NCI-H1417 (cell line): Measurements from ENCODE around the gene F11.
A peak's percentile ranks its signal among the peaks of the same experiment; 100 is the strongest.
"Not testable (repeated sequence)": the region's sequence is repeated elsewhere in the genome, so short reads cannot be mapped to it uniquely, and the experiment has no call there.

Source experiments
- DNase-seq, 3 experiments: peaks; one replicate each; lab custom pipeline; 2025; lab: John Stamatoyannopoulos, UW

F11 gene

DNA sequence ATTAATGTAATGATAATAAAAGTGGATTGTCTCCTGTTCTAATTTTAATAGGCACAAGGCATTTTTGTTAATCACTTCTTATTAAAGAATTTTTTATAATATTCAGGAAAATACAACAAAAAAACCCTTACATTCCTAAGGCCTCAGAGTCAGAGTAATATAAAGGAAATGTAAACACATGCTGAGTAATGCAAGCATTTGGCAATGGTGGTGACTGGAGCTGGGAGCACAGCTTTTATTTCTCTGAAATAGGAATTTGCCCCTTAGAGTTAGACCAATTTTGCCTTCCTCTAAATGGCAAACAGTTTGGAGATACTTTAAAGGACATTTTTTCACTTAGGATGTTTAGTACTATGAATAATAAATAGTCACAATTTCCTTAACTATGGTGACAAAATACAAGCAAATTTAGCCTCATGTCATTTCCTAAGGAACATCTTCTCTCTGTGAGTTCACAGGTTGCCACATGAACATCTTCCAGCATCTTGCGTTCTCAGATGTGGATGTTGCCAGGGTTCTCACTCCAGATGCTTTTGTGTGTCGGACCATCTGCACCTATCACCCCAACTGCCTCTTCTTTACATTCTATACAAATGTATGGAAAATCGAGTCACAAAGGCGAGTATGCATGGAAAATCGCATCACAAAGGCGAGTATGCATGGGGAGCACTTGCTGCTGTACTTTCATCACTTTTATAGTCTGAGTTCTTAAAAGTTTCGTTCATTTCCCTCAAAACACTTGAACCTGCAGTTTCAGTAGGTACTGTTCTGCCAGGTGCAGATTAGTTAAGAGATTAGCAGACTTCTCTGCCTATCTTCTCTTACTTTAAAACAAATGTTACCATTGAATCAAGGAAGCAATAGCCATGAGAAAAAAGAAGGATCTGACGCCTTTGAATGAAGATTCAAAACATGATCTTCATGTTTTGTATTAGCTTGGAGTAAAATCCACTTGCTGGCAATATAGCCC, 15.9 kb upstream of the F11 start:
- no peak for DNase-seq

DNA sequence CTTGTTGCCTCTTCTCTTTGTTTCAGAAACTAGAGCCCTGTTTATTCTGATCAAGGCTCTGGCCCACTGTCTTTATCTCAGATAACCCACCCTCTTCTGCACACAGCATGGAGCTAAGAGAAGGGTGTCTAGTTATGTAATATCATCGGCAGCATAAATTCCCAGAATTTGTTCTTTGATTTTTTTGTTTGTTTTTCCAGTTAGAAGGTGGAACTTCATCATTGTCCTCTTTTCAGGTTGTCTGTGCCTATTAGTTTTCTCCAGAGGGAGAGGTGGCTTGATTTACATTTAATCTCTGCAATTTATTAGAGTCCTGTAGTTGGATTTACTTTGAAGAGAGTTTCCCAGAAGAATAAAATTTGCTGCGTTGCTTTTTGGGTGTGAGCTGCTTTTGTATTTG, 15.2 kb upstream of the F11 start:
- DNase-seq, result no peak

- no peak for DNase-seq
These were observed 10.9 kb upstream of the F11 start for GRCh38 chr4:186255122-186255521.

DNA sequence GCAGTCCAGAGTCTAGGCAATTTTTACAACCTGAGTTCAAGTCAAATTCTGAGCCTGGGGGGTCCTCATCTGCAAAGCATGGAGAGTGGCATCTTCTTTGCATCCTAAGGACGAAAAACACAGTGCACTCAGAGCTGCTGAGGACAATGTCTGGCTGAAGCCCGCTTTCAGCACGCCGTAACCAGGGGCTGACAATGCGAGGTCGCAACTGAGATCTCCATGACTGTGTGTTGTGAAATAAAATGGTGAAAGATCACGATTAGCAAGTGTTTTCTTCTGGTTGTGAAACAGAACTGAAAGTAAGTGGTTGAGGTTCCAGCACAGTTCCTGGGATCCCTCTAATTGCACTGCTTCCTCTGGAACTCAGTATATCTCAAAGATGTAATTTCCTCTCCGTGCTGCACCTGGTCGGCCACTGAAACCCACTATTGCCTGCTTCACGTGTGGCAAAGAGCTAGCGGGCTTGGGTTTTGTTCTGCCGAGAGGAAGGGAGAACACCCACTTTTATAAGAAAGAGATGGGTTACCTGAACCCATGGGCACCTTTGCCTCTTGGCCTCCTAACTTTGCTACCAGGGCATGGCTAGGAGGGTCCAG, 7.7 kb upstream of the F11 start:
- DNase-seq, result no peak

DNA sequence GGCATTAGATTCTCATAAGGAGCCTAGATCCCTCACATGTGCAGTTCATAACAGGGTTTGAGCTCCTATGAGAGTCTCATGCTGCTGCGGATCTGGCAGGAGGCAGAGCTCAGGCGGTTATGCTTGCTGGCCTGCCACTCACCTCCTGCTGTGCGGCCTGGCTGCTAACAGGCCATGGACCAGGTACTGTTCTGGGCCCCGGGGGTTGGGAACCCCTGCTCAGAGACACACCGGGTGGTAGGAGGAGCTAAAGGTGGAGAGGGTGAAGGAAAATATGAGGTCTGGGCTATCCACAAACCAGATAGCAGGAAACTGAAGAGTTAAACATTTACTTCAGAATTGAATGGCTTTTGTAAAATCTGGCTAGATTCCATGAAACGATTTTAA, 5.9 kb upstream of the F11 start:
- DNase-seq, result no peak

GRCh38 chr4:186260504-186261448, 5.2 kb upstream of the F11 start:
- peak in 1 of 3 experiments; percentile 9 for DNase-seq

DNA sequence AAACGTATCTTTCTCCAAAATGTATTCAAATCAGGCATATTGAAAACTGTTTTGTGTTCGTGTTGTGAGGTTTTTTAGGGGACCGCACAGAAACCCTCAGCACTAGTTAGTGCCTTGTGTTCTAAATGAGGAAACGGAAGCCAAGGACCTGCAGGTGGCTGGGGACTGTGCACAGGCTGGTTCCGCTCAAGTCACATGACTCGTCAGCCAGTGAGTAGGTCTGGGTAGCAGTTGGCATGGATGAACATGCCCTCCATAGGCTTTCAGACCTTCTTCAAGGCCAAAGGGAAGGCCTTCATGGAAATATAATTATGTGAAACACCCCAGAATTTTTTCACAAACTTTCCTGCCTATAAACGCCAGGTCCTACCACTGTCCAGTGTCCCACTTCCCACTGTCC, 1.3 kb upstream of the F11 start:
- DNase-seq, result no peak

DNA sequence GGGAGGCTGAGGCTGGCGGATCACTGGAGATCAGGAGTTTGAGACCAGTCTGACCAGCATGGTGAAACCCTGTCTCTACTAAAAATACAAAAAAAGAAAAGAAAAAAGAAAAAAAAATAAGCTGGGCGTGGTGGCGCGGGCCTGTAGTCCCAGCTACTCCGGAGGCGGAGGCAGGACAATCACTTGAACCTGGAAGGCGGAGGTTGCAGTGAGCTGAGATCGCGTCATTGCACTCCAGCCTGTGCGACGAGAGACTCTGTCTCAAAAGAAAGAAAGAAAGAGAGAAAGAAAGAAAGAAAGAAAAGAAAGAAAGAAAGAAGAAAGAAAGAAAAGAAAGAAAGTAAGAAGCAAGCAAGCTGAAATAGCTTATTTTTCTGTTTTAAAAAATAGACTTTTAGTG, 739 bp upstream of the F11 start:
- DNase-seq, result not testable (repeated sequence)

- no peak for DNase-seq
These were observed 904 bp downstream of the F11 start for GRCh38 chr4:186266729-186267456.

DNA sequence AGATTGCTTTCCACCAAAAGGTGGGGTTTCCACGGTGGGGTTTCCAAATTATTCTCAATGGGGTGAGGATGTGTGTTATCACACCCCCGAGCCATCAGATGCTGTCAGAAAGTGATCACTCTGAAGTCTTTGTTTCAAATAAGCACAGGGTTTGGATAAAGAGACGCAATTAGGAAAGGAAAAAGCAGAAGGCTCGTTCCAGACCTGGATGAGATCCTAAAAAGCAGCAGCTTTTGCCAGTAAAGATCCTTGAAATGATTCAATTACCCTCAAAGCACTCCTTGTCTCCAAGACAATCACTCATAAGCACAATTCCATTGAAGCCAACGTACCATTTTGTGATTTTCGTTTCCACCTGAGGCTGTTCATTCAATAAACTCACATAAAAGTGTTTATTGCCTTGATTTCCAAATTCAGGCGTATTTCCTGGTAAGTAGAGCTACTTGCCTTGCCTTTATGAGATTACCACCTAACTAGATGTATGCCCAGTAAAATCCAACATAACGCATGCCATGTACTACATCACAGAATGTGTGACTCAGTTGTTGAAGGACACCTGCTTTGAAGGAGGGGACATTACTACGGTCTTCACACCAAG, 5.2 kb downstream of the F11 start:
- no peak for DNase-seq

DNA sequence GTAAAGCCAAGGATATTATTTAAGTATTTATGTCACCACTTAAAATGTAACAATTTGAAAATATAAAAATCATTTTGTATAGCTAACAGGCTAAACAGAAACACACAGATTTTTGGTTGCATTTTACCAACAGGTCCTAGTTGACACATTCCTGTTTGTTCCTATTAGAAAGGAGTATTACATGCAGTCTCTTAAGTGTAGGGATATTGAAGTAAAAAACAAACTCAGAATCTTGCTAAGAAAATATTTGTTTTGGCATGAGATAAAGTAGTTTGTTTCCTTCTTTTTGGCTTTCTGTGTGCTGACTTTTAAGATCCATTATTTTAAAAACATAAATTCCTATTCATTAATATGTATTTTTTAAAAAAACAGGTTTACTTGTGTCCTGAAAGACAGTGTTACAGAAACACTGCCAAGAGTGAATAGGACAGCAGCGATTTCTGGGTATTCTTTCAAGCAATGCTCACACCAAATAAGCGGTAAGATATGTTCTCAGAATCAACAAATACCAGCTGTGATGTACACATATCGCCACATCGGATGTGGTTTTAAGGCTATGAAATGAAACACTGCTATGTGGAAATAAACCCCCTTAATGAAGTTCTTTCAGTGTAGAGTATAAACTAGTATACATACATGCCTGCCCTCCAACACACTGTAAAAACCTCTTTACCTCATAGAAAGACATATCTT, 6.9 kb downstream of the F11 start:
- no peak for DNase-seq

DNA sequence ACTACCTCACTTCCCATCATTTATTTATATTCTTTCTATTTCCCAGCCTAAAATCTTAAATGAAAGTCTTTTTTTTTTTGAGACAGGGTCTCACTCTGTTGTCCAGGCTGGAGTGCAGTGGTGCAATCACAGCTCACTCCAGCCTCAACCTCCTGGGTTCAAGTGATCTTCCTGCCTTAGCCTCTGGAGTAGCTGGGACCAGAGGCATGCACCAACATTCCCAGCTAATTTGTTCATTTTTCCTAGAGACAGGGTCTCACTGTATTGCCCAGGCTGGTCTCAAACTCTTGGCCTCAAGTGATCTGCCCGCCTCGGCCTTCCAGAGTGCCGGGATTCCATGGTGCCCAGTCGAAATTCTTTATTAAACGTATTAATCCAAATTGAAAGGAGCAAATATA, 7.4 kb downstream of the F11 start:
- not testable (repeated sequence) for DNase-seq

DNA sequence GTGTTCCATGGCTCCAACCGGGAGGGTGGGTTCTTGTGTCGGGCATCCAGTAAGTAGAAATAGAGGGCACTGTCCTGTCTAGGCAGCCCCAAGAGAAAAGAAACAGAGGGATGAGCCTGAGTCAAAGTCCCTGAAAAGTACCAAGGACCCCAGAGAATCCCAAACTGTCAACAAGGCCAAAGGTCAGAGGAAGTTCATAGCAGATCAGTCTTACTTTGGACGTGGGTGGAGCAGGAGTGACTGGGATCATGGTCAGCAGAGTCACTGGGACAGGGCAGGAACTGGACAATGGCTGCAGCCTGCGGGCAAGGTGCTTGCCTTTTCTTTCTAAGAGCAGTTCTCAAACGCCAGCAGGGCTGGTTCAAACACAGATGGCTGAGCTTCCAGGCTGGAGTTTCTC, 17.3 kb downstream of the F11 start:
- DNase-seq, result no peak

DNA sequence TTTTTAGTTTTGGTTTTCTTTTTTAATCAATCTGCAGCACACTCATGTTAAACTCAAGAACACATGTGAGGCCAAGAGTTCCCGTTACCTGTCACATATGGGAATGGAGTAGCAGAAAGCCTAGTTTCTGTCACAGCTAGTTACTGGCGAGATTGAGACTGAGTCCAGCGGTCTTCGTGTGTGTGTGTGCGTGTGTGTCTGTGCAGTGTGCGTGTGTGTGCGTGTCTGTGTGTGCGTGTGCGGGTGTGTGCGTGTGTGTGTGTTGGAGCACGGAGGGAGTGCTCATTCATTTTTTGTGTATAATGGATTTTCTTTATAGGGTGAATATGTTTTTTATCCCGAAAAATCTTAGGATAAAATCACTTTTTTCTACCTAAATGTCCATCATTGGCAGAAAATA, 19.2 kb downstream of the F11 start:
- no peak for DNase-seq

GRCh38 chr4:186286581-186286980, 20.6 kb downstream of the F11 start:
- DNase-seq, result no peak

DNA sequence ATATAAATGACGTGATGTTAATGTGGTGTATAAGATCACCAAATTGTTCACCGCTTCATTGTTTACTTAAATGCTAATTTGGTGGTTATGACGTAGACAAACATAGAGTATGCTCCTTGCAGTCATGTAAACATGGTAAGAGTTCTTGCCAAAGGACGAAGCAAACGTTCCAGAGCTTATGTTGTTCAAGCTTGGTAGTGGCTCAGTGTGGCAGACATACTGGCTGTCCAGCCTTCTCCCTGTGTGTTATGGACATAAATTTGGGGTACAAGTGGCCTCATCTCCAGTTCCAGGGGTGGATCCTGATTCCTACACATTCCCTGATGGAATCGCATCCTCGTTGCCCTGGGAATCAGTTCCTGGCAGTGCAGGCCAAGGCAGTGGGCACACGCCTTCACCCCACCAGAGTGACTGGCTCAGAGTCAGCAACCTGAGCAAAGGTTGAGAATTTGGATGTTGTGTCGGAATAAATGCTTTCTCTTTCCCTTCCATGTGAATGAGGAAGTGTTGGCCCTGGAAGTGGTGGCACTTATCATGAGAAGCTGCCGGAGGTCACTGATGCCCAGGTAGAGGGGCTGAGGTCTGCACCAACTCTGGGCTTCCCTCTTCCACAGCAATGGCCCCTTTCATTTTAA, 25.4 kb downstream of the F11 start:
- no peak for DNase-seq

DNA sequence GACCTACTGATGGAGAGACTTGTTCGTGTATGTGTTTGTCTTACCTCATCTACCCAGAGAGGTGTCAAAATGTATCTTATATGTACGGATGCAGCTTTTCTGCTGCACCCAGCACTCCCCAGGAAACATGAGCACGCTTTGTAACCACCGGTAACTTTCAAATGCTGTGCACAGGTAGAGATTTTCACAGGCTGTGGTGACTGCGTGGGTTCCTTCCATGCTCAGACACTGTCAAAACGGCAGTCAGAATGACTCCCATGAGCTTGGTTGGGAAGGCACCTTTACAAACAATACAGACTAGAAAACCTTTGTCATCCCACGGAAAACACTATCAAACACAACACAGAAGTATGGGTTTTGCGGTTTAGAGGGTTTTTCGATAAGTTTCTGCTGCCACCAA, 28.2 kb downstream of the F11 start:
- DNase-seq, result no peak

GRCh38 chr4:186296481-186296880, 30.5 kb downstream of the F11 start:
- no peak for DNase-seq

DNA sequence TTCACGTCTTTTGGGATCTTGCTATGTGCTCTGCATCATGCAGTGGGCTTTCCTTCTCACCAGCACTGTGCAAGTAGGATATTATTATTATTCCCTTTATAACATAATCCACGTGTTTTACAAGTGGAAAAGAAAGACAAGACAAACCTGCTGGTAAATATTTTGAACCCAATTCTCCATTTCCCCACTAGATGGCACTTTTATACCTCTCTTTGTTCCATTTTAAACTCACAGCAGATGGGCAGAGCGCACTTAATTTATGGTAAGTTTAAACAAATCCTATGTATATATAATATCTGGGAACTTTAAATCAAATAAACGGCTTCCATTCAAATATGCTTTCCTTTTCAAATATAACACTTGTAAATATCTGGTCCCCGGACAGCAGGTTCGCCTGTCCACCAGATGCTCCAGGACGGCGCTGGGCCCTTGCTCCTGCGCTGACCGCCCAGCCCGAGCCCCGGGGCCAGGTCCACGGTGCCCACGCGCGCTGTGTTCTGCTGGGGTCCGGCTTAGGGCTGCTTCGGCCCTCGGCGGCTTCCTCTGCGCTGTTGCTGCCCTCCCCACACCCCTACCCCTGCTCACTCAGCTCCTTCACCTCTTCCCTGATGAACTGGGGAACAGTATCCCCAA, 31.1 kb downstream of the F11 start:
- DNase-seq, result peak; percentile 12 to 73 (median 18)
